OCI-LY3 (cell line): ENCODE results near the gene PLSCR4.

Experiments
- EZH2phosphoT487 ChIP-seq: fragments of 200-600 bp; shearing (Covaris generic); IDR thresholded peaks from 2 replicates; pipeline ENCODE4 v1.6.1; 2018; ENCODE audit warnings: antibody characterized with exemption, mixed run types, low read depth
- TF ChIP-seq, protein P1 (sequence below): fragments of 200-600, 300-600 bp; sonication (generic); IDR thresholded peaks from 2 replicates; pipeline ENCODE4 v1.5.1; 2014; ENCODE audit warnings: antibody characterized with exemption, low read length, low read depth

DNA sequence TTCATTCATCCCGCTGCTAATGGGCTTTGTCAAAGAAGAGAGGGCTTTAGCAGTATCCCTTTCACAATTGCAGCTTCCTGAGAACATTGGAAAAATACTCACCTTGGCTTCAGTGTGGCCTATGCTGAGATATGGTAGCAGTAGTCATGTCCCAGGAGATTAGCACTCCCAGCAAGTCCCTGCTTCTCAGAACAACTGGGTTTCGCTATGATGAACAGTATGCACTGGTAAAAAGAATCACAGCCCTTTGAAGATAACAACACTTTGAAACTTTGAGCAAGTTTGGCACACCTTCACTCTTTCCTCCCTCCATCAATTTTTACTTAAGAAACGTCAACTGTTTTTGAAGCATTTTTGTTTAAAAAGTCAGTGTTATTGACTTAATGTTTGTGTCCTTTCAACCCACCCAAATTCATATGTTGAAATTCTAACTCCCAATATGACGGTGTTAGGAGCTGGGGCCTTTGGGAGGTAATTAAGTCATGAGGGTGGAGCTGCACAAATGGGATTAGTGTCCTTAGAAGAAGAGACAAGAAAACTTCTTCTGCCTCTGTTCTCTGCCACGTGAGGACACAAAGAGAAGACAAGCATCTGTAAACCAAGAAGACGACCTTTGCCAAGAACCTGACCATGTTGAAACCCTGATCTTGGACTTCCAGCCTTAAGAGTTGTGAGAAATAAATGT is 17.8 kb upstream of the PLSCR4 start:
- no peak for TF ChIP-seq EZH2phosphoT487
- TF ChIP-seq, protein P1, sequence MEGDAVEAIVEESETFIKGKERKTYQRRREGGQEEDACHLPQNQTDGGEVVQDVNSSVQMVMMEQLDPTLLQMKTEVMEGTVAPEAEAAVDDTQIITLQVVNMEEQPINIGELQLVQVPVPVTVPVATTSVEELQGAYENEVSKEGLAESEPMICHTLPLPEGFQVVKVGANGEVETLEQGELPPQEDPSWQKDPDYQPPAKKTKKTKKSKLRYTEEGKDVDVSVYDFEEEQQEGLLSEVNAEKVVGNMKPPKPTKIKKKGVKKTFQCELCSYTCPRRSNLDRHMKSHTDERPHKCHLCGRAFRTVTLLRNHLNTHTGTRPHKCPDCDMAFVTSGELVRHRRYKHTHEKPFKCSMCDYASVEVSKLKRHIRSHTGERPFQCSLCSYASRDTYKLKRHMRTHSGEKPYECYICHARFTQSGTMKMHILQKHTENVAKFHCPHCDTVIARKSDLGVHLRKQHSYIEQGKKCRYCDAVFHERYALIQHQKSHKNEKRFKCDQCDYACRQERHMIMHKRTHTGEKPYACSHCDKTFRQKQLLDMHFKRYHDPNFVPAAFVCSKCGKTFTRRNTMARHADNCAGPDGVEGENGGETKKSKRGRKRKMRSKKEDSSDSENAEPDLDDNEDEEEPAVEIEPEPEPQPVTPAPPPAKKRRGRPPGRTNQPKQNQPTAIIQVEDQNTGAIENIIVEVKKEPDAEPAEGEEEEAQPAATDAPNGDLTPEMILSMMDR: no peak
